Activated CD8-positive, alpha-beta memory T cell treated with anti-CD3 and anti-CD28 coated beads for 4 hours (primary cell): Measurements from ENCODE around the gene LMX1A.

Experiments used
- DNase-seq, 2 donors: peaks; one replicate each; pipeline ENCODE4 v3.0.0-alpha.2; 2020; ENCODE audit warnings: low read depth in 2 of 2

Gene LMX1A

DNA sequence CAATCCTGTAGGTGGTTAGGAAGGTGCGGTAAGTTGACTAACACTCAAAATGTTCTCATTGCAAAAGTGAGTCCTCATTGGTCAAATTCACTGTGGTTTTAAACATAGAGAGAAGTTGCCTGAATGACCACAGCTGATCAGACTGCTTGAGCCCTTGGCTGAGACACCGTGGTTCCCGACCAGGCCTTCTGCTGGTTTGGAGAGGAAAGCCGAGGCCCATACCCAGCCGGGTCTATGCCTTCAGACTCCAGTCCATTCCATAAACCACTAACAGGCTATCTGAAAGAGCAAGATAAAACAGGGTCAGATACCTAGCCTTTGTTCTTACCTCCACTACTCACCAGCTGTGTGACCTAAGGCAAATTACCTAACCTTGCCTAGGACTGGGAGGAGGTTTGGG is 133.9 kb downstream of the LMX1A start:
- no peak for DNase-seq

DNA sequence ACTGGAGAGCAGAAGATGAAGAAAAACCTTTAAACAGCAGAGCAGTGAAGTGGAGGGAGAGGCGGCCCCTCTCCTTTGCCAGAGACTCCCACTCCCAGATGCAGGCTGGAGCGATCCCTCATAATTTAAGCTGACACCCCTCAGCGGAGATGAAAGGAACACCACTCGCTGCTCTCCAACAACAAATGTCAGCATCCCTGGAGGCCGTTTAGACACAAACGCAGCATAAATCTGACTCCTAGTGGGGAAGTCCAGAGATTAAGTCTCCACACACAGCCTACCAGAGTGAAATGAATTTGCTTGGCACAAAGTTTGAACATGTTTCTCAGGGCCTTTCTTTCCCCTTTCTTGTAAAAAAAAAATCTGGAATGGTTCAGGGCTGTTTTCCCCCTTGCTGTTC is 137.8 kb downstream of the LMX1A start:
- no peak for DNase-seq

DNA sequence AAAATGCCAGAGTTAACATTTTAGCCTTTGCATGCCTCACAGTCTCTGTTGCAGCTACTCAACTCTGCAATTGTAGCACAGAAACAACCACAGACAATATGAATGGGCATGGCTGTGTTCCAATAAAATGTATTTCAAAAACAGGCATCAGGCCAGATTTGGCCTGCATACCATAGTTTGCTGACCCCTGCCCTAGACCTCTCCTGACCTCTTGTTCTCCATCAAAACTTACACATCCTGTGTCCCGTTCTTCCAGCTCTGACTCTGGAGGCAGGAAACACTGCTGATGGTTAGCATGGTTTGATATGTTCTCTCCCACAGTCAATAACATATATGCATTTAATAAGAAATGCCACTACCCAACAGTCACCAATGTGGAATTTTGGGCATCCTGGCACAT is 138.6 kb downstream of the LMX1A start:
- DNase-seq, result no peak

DNA sequence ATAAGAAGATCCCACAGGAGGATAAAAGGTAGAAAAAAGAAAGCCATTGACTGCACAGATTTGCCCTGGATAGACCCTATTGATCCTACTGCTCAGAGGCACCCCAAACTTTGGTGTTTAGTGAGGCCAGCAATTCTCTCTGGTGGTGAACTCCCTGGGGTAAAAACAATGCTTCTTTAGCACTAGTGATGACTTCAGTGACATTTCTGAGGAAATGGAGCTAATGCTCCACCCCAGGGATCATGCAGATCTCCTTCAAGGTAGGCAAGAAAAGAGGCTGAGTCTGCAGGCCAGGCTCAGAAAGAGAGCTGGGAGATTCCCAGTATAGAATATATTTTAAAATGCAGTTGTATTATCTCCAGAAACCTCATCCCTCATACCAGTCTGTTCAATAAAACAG is 140.3 kb downstream of the LMX1A start:
- no peak for DNase-seq

- no peak for DNase-seq
These were observed 140.8 kb downstream of the LMX1A start for GRCh38 chr1:165215676-165216075.

GRCh38 chr1:165212229-165212628 is 144.3 kb downstream of the LMX1A start:
- no peak for DNase-seq

GRCh38 chr1:165207853-165208515 is 148.5 kb downstream of the LMX1A start:
- DNase-seq, result no peak

DNA sequence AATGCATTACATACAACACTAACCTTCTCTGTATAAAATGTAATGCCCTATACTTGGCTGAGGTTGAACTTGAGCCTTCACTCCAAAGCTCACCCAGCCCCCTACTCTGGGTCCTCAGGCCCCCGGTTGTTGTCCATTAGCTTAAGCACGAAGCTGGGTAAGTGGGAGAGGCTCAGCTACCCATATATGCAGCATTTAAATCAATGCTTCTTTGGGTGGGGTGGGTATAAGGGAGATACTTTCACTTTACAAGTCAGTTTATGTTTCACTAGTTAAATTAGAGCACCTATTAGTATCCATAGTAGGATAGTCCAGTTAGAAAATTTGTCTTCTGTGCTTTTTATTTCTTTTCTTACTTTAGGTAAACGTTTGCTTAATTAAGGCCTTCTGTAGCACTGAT is 151.4 kb downstream of the LMX1A start:
- DNase-seq, result no peak

- DNase-seq, result no peak
These were observed 152.0 kb downstream of the LMX1A start for GRCh38 chr1:165204548-165204947.

DNA sequence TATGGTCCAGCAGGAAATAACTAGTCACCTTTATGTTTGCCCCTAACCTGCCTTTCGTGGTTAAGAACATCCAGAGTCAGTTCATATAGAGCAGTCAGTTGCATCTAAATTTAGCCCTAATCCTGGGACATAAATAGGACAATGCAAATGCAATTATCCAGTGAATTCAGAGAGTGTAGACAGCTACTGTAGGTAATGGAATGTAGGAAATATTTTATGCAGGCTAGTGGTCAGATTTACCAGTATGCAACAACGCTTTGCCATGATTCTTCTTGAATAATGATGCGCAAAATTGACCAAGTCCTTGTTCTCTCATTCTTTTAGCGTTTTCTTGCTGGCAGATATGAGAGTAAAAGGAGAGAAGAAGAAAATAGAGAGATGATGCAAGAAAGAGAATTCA is 165.4 kb downstream of the LMX1A start:
- no peak for DNase-seq

DNA sequence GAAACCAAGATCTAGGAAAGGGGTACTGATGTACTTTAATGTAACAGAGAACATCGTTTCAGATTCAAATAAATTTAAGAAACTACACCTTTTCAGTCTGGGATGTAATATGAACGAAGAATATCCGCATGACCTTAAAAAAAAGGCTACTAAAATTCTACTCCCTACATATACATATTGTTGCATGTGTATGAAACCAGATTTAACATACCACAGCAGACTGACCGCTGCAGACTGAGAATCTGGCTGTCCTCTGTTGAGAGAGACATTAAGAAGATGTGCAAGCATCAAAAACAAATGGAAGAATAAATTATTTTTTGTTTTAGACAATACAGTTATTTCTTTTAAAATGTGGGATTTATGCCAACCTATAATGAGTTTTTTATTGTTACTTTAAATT is 166.6 kb downstream of the LMX1A start:
- DNase-seq, result no peak

DNA sequence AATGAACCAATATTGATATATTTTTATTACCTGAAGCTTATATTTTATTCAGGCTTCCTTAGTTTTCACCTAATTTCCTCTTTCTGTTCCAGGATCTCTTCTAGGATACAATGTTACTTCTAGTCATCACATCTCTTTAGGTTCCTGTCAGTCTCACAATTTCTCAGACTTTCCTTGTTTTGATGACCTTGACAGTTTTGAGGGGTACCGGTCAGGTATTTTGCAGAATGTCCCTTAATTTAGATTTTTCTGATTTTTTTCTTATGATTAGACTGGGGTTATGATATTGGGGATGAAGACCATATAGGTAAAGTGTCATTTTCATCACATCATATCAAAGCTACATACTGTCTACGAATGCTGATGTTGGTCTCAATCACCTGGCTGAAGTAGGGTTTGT is 167.5 kb downstream of the LMX1A start:
- no peak for DNase-seq

DNA sequence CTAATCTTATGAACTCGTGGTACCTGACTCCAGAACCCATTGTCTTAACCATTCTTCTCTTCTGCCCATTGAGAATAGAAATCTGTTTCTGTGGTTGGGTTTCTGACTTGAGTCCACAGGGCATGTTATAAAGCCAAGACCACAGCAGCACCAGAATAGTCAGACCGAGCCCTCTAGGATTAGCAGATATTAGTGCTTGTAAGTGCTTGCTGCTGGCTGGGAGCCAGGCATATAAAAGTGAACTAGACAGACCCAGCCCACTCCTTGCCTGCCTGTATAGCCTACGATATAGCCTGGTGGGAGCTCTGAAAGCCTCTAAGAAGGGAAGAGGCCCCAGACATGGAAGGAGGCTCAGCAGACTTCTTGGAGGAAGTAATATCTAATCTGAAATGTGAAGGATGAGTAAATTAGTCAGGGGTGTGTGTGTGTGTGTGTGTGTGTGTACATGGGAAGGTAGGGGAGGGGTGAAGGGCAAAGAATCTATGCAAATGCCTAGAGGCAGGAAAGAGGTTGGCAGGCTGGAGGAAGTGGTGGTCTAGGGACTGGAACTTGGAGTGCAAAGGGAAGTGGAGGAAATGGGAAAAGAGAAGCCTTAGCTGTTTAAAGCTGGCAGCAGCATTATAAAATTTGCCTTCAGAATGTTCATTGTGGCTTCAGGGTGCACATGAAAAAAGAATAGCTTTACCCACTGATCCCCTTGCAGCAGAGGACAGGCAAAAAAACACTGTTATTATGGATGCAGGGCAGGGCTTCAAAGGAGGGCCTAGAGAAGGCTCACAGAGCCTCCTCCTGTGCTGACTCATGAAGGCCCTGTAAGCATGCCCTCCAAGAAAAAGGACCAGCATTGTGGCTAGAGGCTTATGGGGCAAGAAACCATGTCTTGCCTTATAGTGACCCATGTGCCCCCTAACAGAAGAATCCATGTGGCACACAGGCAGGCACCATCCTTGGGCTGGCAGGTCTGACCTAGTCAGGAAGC is 169.2 kb downstream of the LMX1A start:
- DNase-seq, result no peak

DNA sequence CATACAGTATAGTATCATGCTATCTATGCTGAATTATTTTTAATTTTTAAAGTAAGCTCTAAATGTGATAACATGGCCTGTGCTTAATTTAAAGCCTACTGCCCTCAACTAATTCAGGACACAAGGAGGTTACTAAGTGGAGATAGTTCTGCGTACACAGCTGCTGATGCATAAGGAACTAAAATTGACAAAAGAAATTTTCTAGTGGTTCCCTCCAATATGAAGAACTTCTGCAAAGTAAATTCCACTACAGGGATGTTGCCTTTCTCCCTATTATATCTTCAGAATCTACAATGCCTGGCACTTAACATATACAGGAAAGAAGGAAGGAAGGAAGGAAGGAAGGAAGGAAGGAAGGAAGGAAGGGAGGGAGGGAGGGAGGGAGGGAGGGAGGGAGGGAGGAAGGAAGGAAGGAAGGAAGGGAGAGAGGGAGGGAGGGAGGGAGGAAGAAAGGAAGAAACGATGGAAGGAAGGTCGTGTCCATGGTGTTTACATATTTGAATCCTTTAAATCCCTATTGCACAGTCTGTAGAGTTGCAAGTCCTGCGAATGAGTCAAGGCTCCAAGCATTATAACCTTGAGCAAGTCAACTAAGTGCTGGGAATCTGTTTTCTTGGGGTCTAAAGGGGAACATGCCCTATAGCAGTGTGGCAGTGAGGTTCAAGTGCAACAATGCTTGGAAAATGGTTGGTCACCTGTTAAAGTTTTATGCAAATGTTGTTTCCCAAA is 171.2 kb downstream of the LMX1A start:
- no peak for DNase-seq

DNA sequence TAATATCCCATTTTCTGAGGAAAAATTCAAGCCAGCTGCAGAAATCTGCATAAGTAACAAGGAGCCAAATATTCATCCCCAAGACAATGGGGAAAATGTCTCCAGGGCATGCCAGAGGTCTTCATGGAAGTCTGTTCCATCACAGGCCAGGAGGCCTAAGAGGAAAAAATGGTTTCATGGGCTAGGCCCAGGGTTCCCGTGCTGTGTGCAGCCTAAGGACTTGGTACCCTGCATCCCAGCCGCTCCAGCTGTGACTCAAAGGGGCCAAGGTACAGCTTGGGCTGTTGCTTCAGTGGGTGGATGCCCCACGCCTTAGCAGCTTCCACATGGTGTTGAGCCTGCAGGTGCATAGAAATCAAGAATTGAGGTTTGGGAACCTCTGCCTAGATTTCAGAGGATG is 173.5 kb downstream of the LMX1A start:
- no peak for DNase-seq

DNA sequence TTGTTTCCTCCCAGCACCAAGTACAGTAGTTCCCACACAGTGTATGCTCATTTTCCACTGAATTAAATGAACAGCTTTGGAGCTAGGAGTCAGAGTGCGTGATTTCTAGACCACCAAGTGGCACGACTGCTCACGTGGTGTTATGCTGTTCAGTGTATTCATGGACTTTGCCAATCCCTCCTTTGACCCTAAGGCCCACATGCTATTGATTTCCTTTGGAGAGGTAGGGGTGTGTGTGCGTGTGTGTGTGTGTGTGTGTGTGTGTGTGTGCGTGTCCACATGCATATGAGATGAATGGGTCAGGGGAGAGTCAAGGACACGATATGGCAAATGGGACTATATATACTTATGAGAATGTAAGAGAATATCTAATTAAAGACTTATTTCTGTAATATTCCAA is 177.2 kb downstream of the LMX1A start:
- no peak for DNase-seq

DNA sequence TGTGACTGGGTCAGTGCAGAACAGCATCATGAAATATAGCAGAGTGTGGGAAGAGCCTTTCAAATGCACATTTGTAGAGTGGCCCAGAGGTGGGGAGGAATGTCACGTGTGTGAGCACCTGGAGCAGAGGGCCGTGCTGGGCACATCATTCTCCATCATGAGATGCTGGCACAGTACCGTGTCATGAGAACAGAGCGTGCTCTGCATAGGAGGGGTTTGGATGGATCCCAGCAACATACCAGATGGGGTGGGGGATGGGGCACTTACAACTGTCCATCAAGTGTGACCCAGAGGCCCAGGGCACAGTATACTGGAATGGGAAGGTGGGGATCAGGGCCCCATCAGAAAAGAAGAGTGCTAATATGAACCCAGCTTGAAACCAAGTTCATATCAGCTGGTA is 182.0 kb downstream of the LMX1A start:
- DNase-seq, result no peak

DNA sequence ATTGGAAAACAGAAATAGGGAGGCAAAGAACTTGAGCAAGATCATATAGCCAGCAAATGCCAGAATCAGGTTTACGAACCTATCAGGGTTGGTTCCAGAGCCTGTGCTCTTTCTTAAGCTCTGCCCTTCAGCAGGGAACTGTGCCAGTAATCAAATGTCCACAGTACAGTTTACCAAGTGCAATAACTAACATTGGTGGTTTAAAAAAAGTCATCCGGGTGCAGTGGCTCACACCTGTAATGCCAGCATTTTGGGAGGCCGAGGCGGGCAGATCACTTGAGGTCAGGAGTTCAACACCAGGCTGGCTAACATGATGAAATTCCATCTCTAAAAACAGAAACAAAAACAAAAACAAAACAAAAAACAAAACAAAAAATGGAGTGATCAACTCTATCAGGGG is 182.7 kb downstream of the LMX1A start:
- no peak for DNase-seq

- DNase-seq, result no peak
These were observed 183.1 kb downstream of the LMX1A start for GRCh38 chr1:165173409-165173808.

- DNase-seq, result no peak
These were observed 183.8 kb downstream of the LMX1A start for GRCh38 chr1:165172666-165173065.

GRCh38 chr1:165169729-165170128 is 186.8 kb downstream of the LMX1A start:
- DNase-seq, result no peak

DNA sequence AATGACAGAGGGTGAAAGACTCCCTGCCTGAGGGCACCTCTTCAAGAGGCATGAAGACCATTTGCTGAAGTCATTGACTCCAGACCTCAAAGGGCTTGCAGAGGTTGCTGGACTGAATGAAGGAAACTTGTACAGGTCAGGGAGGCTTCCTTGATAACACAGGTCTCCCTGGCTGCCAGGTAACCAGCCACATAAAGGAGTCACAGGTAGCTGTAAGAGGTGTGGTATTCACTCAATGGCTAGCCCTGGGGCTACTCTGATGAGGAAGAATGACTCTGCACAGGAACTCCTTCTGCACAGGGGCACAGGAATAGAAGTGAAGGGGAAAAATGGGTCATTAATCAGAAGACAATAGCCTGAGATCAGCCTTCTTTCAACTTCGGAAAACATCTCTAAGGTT is 187.5 kb downstream of the LMX1A start:
- DNase-seq, result no peak

GRCh38 chr1:165168467-165168866 is 188.0 kb downstream of the LMX1A start:
- DNase-seq, result no peak
